Upper lobe of right lung (tissue), 1 donor: Measurements from ENCODE around the gene FAM174C. TPM values are rescaled to one million over a fixed set of nuclear protein-coding genes. Genes with fewer than 3 reads are reported as not detected.

ENCODE experiments used
- ATAC-seq: fragments of 200-7000 bp; cut with Tn5 transposase; one replicate; pipeline ENCODE4 v1.9.1; 2020; ENCODE audit warnings: mild to moderate bottlenecking, moderate library complexity
- DNase-seq: peaks from one replicate; pipeline ENCODE4 v3.0.0-alpha.2; 2020
- H3K27ac ChIP-seq: fragments of 200-600 bp; one replicate; pipeline ENCODE4 v1.8.0; 2022
- H3K27me3 ChIP-seq: fragments of 200-600 bp; one replicate; pipeline ENCODE4 v1.8.0; 2022; ENCODE audit warnings: mild to moderate bottlenecking
- H3K36me3 ChIP-seq: fragments of 200-600 bp; one replicate; pipeline ENCODE4 v1.8.0; 2022
- H3K4me1 ChIP-seq: fragments of 200-600 bp; one replicate; pipeline ENCODE4 v1.8.0; 2022
- H3K4me3 ChIP-seq: fragments of 200-600 bp; one replicate; pipeline ENCODE4 v1.8.0; 2022; ENCODE audit warnings: mild to moderate bottlenecking
- H3K9me3 ChIP-seq: fragments of 200-600 bp; one replicate; pipeline ENCODE4 v1.8.0; 2022
- CTCF ChIP-seq: fragments of 200-600 bp; IDR thresholded peaks from one replicate; pipeline ENCODE4 v1.8.0; 2022; ENCODE audit warnings: antibody characterized with exemption
- intact Hi-C: fragments of 100-400 bp; cut with DNase I; formaldehyde crosslinking; loops from one replicate; pipeline ENCODE4 v1.11.0; 2022
- total RNA-seq: library from RNA; stranded (reverse); fragmentation: NEBNext Ultra II Directional; extraction: Animal tissue kit (Norgen Biotek cat#: 25700); gene quantifications from one replicate; pipeline ENCODE4 v1.2.1, GENCODE V29; 2021
- donor health status: DM: no; HTN: yes; CAD: no; lungs with severe emphysema.

FAM174C gene
- total RNA-seq, 1 donor from 2014 or later = 41.4 TPM

DNA sequence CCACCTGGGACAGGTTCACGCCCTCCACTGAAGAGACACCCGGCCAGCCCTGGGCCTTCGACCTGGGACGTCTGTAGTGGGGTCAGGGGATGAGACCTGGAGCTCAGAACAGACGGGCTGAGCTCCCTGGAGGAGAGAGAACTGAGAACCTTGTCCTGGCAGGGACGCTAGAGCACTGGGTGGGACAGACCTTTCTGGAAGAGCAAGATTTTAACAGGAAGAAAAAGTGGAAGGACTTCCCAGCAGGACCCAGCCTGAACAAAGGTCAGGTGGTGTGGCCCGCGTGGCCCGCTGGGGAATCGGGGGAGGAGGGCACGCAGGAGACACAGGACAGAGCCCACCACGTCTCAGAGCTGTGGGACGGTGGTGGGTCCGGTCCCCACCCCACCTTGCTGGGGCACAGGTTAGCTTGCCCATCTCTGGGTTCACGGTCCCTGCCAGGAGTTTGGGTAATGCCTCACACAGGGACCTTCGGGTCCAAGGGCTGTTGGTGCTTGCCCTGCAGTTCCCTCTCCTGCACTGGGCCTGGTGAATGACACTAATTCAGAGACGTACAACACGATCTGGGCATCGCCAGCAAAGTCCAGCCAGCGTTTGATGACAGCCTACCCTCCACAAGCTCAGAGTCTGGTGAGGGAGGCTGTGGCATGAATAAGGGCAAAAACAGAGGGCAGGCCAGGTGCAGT, 9.1 kb downstream of the FAM174C start:
- Histone ChIP-seq H3K27me3 (peaks cover 52% of the 10 kb centered on the region), H3K27ac (no peak overlapping the region), H3K9me3 (no peaks in the 10 kb centered on the region), H3K4me3 (no peak overlapping the region), H3K36me3 (no peaks in the 10 kb centered on the region), H3K4me1 (no peaks in the 10 kb centered on the region)
- no peak for DNase-seq
- intact Hi-C loops = no loop called here
- ATAC-seq = no peak
- no peak for TF ChIP-seq CTCF

GRCh38 chr19:1284979-1285736, 9.8 kb downstream of the FAM174C start:
- no peaks in the 10 kb centered on the region for H3K4me1 ChIP-seq
- ATAC-seq = no peak
- no peaks in the 10 kb centered on the region for H3K36me3 ChIP-seq
- H3K27ac ChIP-seq = no peak overlapping the region
- H3K4me3 ChIP-seq = no peak overlapping the region
- intact Hi-C loops = no loop called here
- no peaks in the 10 kb centered on the region for H3K9me3 ChIP-seq
- no peak for DNase-seq
- no peak for TF ChIP-seq CTCF
- H3K27me3 ChIP-seq = peaks cover 60% of the 10 kb centered on the region

GRCh38 chr19:1285737-1286360, 10.5 kb downstream of the FAM174C start, which contains the start of gene EFNA2:
Gene EFNA2 (plus strand): TSS chr19:1285873. CDS start chr19:1286169, 296 bp downstream.
- ATAC-seq = no peak

GRCh38 chr19:1286487-1287353, 11.4 kb downstream of the FAM174C start:
- Histone ChIP-seq H3K27me3 (peaks cover 75% of the 10 kb centered on the region), H3K9me3 (no peaks in the 10 kb centered on the region), H3K4me3 (no peak overlapping the region), H3K27ac (no peak overlapping the region), H3K4me1 (no peaks in the 10 kb centered on the region), H3K36me3 (no peaks in the 10 kb centered on the region)
- TF ChIP-seq CTCF = no peak
- ATAC-seq (no peak), DNase-seq (no peak)
- intact Hi-C loops = no loop called here

More at GRCh38 chr19:1285737-1286360, 10.5 kb downstream of the FAM174C start, which contains the start of gene EFNA2:
- DNase-seq = no peak
- Histone ChIP-seq H3K9me3 (no peaks in the 10 kb centered on the region), H3K4me3 (no peak within 1 kb of the TSS), H3K4me1 (no peaks in the 10 kb centered on the region), H3K27ac (no peak within 1 kb of the TSS), H3K27me3 (peaks cover 66% of the 10 kb centered on the region), H3K36me3 (no peaks in the 10 kb centered on the region)
- intact Hi-C loops = no loop called here
- TF ChIP-seq CTCF = no peak
